HL-60 (cell line): ENCODE measurements around the gene TMEM179.

Experiments used
- DNase-seq, 2 experiments: peaks; one replicate each; pipeline ENCODE4 v3.0.0-alpha.2; 2010 to 2020; ENCODE audit warnings: low read depth in 1 of 2, low spot score in 1 of 2
- H3K27ac ChIP-seq: fragments of 250-450 bp; sonication (Bioruptor Pico); replicated peaks from 2 replicates; pipeline ENCODE4 v1.5.1; 2020; ENCODE audit warnings: mild to moderate bottlenecking, moderate library complexity
- H3K27me3 ChIP-seq: fragments of 250-450 bp; sonication (Bioruptor Pico); 2 replicates; pipeline ENCODE4 v1.5.1; 2021; ENCODE audit warnings: mild to moderate bottlenecking, moderate library complexity; ENCODE audit not compliant: insufficient read depth, poor library complexity, severe bottlenecking
- H3K4me3 ChIP-seq: replicated peaks from 2 replicates; pipeline ENCODE4 v1.5.1; 2011; ENCODE audit warnings: mild to moderate bottlenecking, control low read depth, low read length; ENCODE audit not compliant: insufficient read depth
- CTCF ChIP-seq: IDR thresholded peaks from one replicate; pipeline ENCODE4 v1.5.1; 2011; ENCODE audit warnings: low read length, control low read depth, inconsistent platforms; ENCODE audit not compliant: insufficient read depth
- GABPA ChIP-seq: IDR thresholded peaks from 2 replicates; pipeline ENCODE4 v1.6.1; 2012; ENCODE audit warnings: low read depth
- POLR2AphosphoS5 ChIP-seq: IDR thresholded peaks from 2 replicates; pipeline ENCODE4 v1.6.1; 2012; ENCODE audit warnings: low read depth
- REST ChIP-seq: IDR thresholded peaks from 2 replicates; pipeline ENCODE4 v1.6.1; 2012; ENCODE audit warnings: low read depth; ENCODE audit not compliant: insufficient replicate concordance
- SPI1 ChIP-seq: IDR thresholded peaks from 2 replicates; pipeline ENCODE4 v1.6.1; 2012; ENCODE audit warnings: low read depth, mild to moderate bottlenecking, borderline replicate concordance

Gene TMEM179

GRCh38 chr14:104624939-104625338 is 20.4 kb upstream of the TMEM179 start:
- Histone ChIP-seq H3K4me3 (no peak overlapping the region), H3K27ac (no peak overlapping the region), H3K27me3 (no peaks in the 10 kb centered on the region)
- no peak for TF ChIP-seq GABPA
- TF ChIP-seq CTCF: no peak
- no peak for TF ChIP-seq REST
- TF ChIP-seq POLR2AphosphoS5: no peak
- TF ChIP-seq SPI1: no peak
- DNase-seq: no peak

GRCh38 chr14:104614126-104614812 is 9.7 kb upstream of the TMEM179 start:
- H3K27ac ChIP-seq: no peak overlapping the region
- TF ChIP-seq REST (no peak), GABPA (no peak), CTCF (no peak), SPI1 (no peak), POLR2AphosphoS5 (no peak)
- peaks cover under 1% of the 10 kb centered on the region for H3K27me3 ChIP-seq
- no peak for DNase-seq
- no peak overlapping the region for H3K4me3 ChIP-seq

GRCh38 chr14:104611881-104612280 is 7.3 kb upstream of the TMEM179 start:
- no peak overlapping the region for H3K4me3 ChIP-seq
- no peak for DNase-seq
- TF ChIP-seq GABPA: no peak
- no peak for TF ChIP-seq CTCF
- H3K27ac ChIP-seq: no peak overlapping the region
- H3K27me3 ChIP-seq: peaks cover 5% of the 10 kb centered on the region

DNA sequence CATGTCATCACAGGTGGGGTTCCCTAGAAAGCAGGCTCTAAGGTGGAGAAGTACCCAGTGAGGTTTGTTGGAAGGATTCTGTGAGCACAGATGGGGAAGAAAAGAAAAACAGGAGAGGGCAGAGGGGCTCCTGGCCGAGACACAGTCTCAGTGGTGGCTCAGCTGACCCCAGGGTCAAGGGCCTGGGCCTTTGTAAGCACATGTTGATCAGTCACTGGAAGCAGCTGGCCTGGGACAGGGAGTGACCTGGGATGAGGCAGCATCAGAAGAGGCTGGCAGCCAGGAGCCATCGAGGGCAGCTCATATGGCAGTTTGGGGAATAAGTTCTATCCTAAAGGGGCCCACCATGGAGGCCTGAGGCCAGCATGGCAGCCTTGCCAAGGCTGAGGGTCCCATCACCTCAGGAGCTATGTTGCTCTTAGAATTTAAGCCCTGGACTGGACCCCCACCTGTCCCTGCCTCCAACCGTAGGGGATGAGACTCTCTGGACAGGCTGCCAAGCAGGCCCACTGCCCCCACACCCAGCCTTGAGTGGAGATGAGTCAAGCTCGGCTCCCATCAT is 6.3 kb upstream of the TMEM179 start:
- no peak overlapping the region for H3K4me3 ChIP-seq
- no peak for TF ChIP-seq REST
- TF ChIP-seq GABPA: no peak
- TF ChIP-seq POLR2AphosphoS5: no peak
- TF ChIP-seq CTCF: no peak
- no peak for TF ChIP-seq SPI1
- H3K27ac ChIP-seq: no peak overlapping the region
- DNase-seq: no peak
- peaks cover 5% of the 10 kb centered on the region for H3K27me3 ChIP-seq
